IMR-90 (cell line): Measurements from ENCODE around the gene AURKA. TPM values are rescaled to one million over a fixed set of nuclear protein-coding genes. Genes with fewer than 3 reads are reported as not detected.

Source experiments
- ATAC-seq: fragments of 200-7000 bp; cut with Tn5 transposase; 2 replicates; pipeline ENCODE4 v1.9.1; 2020; ENCODE audit warnings: low read depth, mild to moderate bottlenecking, moderate library complexity
- BruUV-seq: library from RNA; stranded (reverse); fragments of 400-500 nt; replicated peaks from 2 replicates; lab custom pipeline; 2021; lab: Mats Ljungman, UMichigan
- CTCF ChIA-PET: fragments of 300-600 bp; formaldehyde crosslinking; extraction: SDS; loops from one replicate; lab custom pipeline; 2021; ENCODE audit warnings: antibody characterized with exemption; lab: Yijun Ruan, JAX
- POLR2A ChIA-PET: fragments of 300-600 bp; sonication (Branson Sonifier 250); formaldehyde crosslinking; loops from one replicate; lab custom pipeline; 2022; ENCODE audit warnings: antibody characterized with exemption; ENCODE audit not compliant: unreplicated experiment; lab: Charles Lee
- DNase-seq: peaks from one replicate; pipeline ENCODE4 v3.0.0; 2013
- H2AFZ ChIP-seq: replicated peaks from 2 replicates; pipeline ENCODE3; 2013; ENCODE audit warnings: low read length, mild to moderate bottlenecking; ENCODE audit not compliant: poor library complexity
- H2AK5ac ChIP-seq: 2 replicates; pipeline ENCODE4 v1.6.1; 2013; ENCODE audit warnings: low read depth, low read length, inconsistent platforms
- H2AK9ac ChIP-seq: replicated peaks from 2 replicates; pipeline ENCODE3; 2013; ENCODE audit warnings: mild to moderate bottlenecking, low read depth, low read length, moderate library complexity; ENCODE audit not compliant: poor library complexity
- H2BK120ac ChIP-seq: 2 replicates; pipeline ENCODE4 v1.6.1; 2013; ENCODE audit warnings: low read depth, low read length, inconsistent platforms
- H2BK15ac ChIP-seq: 3 replicates; pipeline ENCODE4 v1.6.1; 2013; ENCODE audit warnings: low read depth, low read length, inconsistent platforms
- H2BK20ac ChIP-seq: 2 replicates; pipeline ENCODE4 v1.6.1; 2013; ENCODE audit warnings: low read depth, mild to moderate bottlenecking, inconsistent platforms, low read length, moderate library complexity
- H2BK5ac ChIP-seq: 2 replicates; pipeline ENCODE4 v1.6.1; 2013; ENCODE audit warnings: mild to moderate bottlenecking, low read depth, low read length, inconsistent platforms; ENCODE audit not compliant: poor library complexity, severe bottlenecking
- H3K14ac ChIP-seq: replicated peaks from 2 replicates; pipeline ENCODE4 v1.6.1; 2013; ENCODE audit warnings: low read depth, low read length, inconsistent platforms
- H3K18ac ChIP-seq: 2 replicates; pipeline ENCODE4 v1.6.1; 2013; ENCODE audit warnings: low read depth, low read length, control low read depth
- H3K23ac ChIP-seq: 2 replicates; pipeline ENCODE4 v1.6.1; 2013; ENCODE audit warnings: low read depth, low read length, inconsistent platforms
- H3K27ac ChIP-seq: 2 replicates; pipeline ENCODE4 v1.5.1; 2013; ENCODE audit warnings: mild to moderate bottlenecking, control low read depth, low read length; ENCODE audit not compliant: insufficient read depth
- H3K27me3 ChIP-seq: 2 replicates; pipeline ENCODE4 v1.6.1; 2013; ENCODE audit warnings: low read length; ENCODE audit not compliant: control insufficient read depth, insufficient read depth
- H3K36me3 ChIP-seq: 2 replicates; pipeline ENCODE4 v1.6.1; 2013; ENCODE audit warnings: low read length, mixed read lengths; ENCODE audit not compliant: control insufficient read depth, insufficient read depth
- H3K4ac ChIP-seq: 2 replicates; pipeline ENCODE4 v1.6.1; 2013; ENCODE audit warnings: low read depth, low read length, inconsistent platforms
- H3K4me1 ChIP-seq: 2 replicates; pipeline ENCODE4 v1.6.1; 2013; ENCODE audit warnings: low read length, mixed read lengths; ENCODE audit not compliant: control insufficient read depth, insufficient read depth
- H3K4me2 ChIP-seq: 2 replicates; pipeline ENCODE4 v1.6.1; 2013; ENCODE audit warnings: low read depth, mild to moderate bottlenecking, control low read depth, low read length, moderate library complexity
- H3K4me3 ChIP-seq: 2 replicates; pipeline ENCODE4 v1.5.1; 2013; ENCODE audit warnings: low read depth, mild to moderate bottlenecking, control low read depth, low read length, moderate library complexity; ENCODE audit not compliant: insufficient read depth
- H3K56ac ChIP-seq: 2 replicates; pipeline ENCODE4 v1.6.1; 2013; ENCODE audit warnings: low read length, inconsistent platforms; ENCODE audit not compliant: insufficient read depth; ENCODE audit errors: extremely low read depth
- H3K79me1 ChIP-seq, 2 experiments: 2 replicates each; pipeline ENCODE4 v1.6.1; 2013; ENCODE audit warnings: low read length in 2 of 2, inconsistent platforms in 1 of 2, low read depth in 1 of 2
- H3K9ac ChIP-seq: 2 replicates; pipeline ENCODE4 v1.6.1; 2013; ENCODE audit warnings: low read depth, low read length, control low read depth
- H3K9me1 ChIP-seq: 2 replicates; pipeline ENCODE4 v1.6.1; 2013; ENCODE audit warnings: low read length, inconsistent platforms; ENCODE audit not compliant: insufficient read depth
- H3K9me3 ChIP-seq: 2 replicates; pipeline ENCODE4 v1.6.1; 2013; ENCODE audit warnings: low read length; ENCODE audit not compliant: control insufficient read depth, insufficient read depth
- H4K20me1 ChIP-seq: 2 replicates; pipeline ENCODE4 v1.6.1; 2013; ENCODE audit warnings: low read length, inconsistent platforms; ENCODE audit not compliant: insufficient read depth
- H4K5ac ChIP-seq: 2 replicates; pipeline ENCODE4 v1.6.1; 2013; ENCODE audit warnings: mild to moderate bottlenecking, low read depth, low read length, control low read depth
- H4K8ac ChIP-seq, 2 experiments: 2 replicates each; pipeline ENCODE4 v1.6.1; 2013; ENCODE audit warnings: low read depth in 2 of 2, low read length in 2 of 2, control low read depth in 1 of 2, inconsistent platforms in 1 of 2
- H4K91ac ChIP-seq: 2 replicates; pipeline ENCODE4 v1.6.1; 2013; ENCODE audit warnings: low read depth, low read length, inconsistent platforms; ENCODE audit not compliant: insufficient read depth
- CHD1 ChIP-seq: IDR thresholded peaks from 2 replicates; pipeline ENCODE4 v1.6.1; 2012; ENCODE audit warnings: low read depth, low read length, improper control_type of control experiment
- FOS ChIP-seq: fragments of 150-350 bp; IDR thresholded peaks from 2 replicates; pipeline ENCODE4 v1.6.1; 2016; ENCODE audit warnings: low read depth, low read length
- MAZ ChIP-seq: IDR thresholded peaks from 2 replicates; pipeline ENCODE4 v1.6.1; 2012; ENCODE audit warnings: low read depth, mild to moderate bottlenecking, low read length, improper control_type of control experiment, moderate library complexity, borderline replicate concordance
- MXI1 ChIP-seq: IDR thresholded peaks from 2 replicates; pipeline ENCODE4 v1.6.1; 2012; ENCODE audit warnings: low read depth, mild to moderate bottlenecking, low read length, moderate library complexity, borderline replicate concordance
- RAD21 ChIP-seq: IDR thresholded peaks from 2 replicates; pipeline ENCODE4 v1.6.1; 2012; ENCODE audit warnings: low read length, improper control_type of control experiment
- RCOR1 ChIP-seq: IDR thresholded peaks from 2 replicates; pipeline ENCODE4 v1.6.1; 2012; ENCODE audit warnings: mild to moderate bottlenecking, low read length, improper control_type of control experiment; ENCODE audit not compliant: insufficient replicate concordance
- SMC3 ChIP-seq: fragments of 150-350 bp; IDR thresholded peaks from 2 replicates; pipeline ENCODE4 v1.6.1; 2016; ENCODE audit warnings: low read depth, mild to moderate bottlenecking, antibody characterized with exemption, low read length, moderate library complexity
- WGBS, 2 experiments: methylation state at CpG; one replicate each; pipeline versions ENCODE4 v1.1.5 to v1.1.7; 2013; ENCODE audit warnings: missing lambda C conversion rate in 2 of 2; ENCODE audit not compliant: insufficient read length in 1 of 2; ENCODE audit errors: extremely low coverage in 2 of 2; 5-methylcytosine and 5-hydroxymethylcytosine counted together
- dilution Hi-C: fragments of 300-500 bp; cut with HindIII; formaldehyde crosslinking; loops from one replicate; pipeline ENCODE4 v1.14.3; 2018; ENCODE audit warnings: low sequenced_read_pairs; ENCODE audit not compliant: unreplicated experiment
- in situ Hi-C: fragments of 300-500 bp; cut with MboI; formaldehyde crosslinking; loops from 3 replicates; pipeline ENCODE4 v1.14.3; 2019; ENCODE audit warnings: low sequenced_read_pairs, inconsistent platforms, mixed read lengths
- intact Hi-C: fragments of 100-400 bp; cut with micrococcal nuclease; formaldehyde crosslinking; loops from 2 replicates; pipeline ENCODE4 v1.10.0; 2022
- polyA plus RNA-seq, 3 experiments: library from polyadenylated mRNA; depleted of rRNA; stranded (reverse); fragments of >200 nt; gene quantifications; 2 replicates each; pipeline ENCODE4 v1.2.3, GENCODE V29; 2012; ENCODE audit warnings: low replicate concordance in 1 of 3
- total RNA-seq: library from RNA; depleted of rRNA; stranded (reverse); fragments of >200 nt; gene quantifications from 2 replicates; pipeline ENCODE4 v1.2.3, GENCODE V29; 2012
- TF ChIP-seq, protein P1 (sequence below): fragments of 150-350 bp; IDR thresholded peaks from 2 replicates; pipeline ENCODE4 v1.6.1; 2016; ENCODE audit warnings: low read depth, mild to moderate bottlenecking, low read length, moderate library complexity, borderline replicate concordance

The AURKA gene
- total and polyA plus RNA-seq, 2 of the 4 experiments (the other 2 are of a cell fraction), result 68.0 to 83.3 TPM

DNA sequence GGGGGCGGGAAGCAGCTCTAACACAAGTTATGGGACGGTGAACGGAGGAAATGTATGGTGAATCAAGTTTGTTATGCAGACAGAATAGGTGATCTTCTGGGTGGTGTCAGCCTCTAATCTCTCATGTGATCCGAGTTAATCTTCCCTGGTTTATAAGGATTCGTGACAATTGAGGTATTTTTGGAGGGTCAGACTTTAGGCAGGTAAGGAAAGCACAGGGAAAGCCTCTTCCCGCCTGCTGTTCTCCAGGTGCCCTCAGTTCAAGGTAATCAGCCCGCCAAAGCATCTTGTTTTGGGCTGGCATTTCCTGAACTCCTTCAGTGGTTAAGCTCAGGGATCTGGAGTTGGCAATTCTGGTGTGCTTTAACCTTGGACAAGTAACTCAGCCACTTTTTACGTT, 1.6 kb upstream of the AURKA start:
- POLR2A ChIA-PET, result interaction anchor here (1.0 kb wide), 1 partner anchor 50 kb away, joined by 3 read pairs; no protein-coding TSS in a partner anchor
- Histone ChIP-seq H3K23ac (peak overlapping the region; percentile 78), H3K4me3 (peak overlapping the region; percentile 67), H3K79me1 (peaks cover 43 to 66% of the 10 kb centered on the region in 2 experiments), H3K18ac (no peak overlapping the region), H3K4me1 (peaks cover 2% of the 10 kb centered on the region; the same call in 1 of the 2 replicates), H2BK20ac (no peak overlapping the region), H3K14ac (peak overlapping the region; percentile 98), H2BK15ac (no peak overlapping the region), H4K8ac (0 out of 4 replicates have a peak overlapping the region, but pooled peaks of 1 of the 2 experiments have one; percentile 57), H2BK5ac (no peak overlapping the region), H2AFZ (no peak overlapping the region), H4K91ac (no peak overlapping the region), H3K9me1 (peaks cover 15% of the 10 kb centered on the region), H2BK120ac (no peak overlapping the region), H2AK5ac (peak overlapping the region; percentile 18; the same call in 1 of the 2 replicates), H3K36me3 (peaks cover 23% of the 10 kb centered on the region), H3K4ac (peak overlapping the region; percentile 94; the same call in 1 of the 2 replicates), H3K27me3 (no peaks in the 10 kb centered on the region), H4K20me1 (no peaks in the 10 kb centered on the region), H3K9ac (0 out of 2 replicates have a peak overlapping the region, but pooled peaks have one; percentile 92), H3K9me3 (no peaks in the 10 kb centered on the region), H3K27ac (peak overlapping the region; percentile 12; the same call in 1 of the 2 replicates), H2AK9ac (peak overlapping the region; percentile 69), H3K56ac (no peak overlapping the region), H4K5ac (0 out of 2 replicates have a peak overlapping the region, but pooled peaks have one; percentile 20), H3K4me2 (peak overlapping the region; percentile 60)
- CTCF ChIA-PET, result no interaction called here
- ATAC-seq (no peak), DNase-seq (no peak)
- TF ChIP-seq FOS (no peak), RAD21 (no peak), MXI1 (no peak), MAZ (no peak), RCOR1 (no peak), SMC3 (no peak), CHD1 (no peak)
- TF ChIP-seq, protein P1, sequence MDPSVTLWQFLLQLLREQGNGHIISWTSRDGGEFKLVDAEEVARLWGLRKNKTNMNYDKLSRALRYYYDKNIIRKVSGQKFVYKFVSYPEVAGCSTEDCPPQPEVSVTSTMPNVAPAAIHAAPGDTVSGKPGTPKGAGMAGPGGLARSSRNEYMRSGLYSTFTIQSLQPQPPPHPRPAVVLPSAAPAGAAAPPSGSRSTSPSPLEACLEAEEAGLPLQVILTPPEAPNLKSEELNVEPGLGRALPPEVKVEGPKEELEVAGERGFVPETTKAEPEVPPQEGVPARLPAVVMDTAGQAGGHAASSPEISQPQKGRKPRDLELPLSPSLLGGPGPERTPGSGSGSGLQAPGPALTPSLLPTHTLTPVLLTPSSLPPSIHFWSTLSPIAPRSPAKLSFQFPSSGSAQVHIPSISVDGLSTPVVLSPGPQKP, result no peak
- intact Hi-C loops (loop anchor here (2.0 kb wide), 1 partner anchor 75 kb away; the partner anchor contains the start of gene RTF2), in situ Hi-C loops (loop anchor here (25.0 kb wide), 1 partner anchor 969 kb away; the partner anchor contains the start of gene RAE1), dilution Hi-C loops (no loop called here)
- 84% methylated on average over 3 of the region's 8 CpGs; no CpG with 5 or more reads in 1 of the 2 experiments for WGBS, 2 experiments
- BruUV-seq, result no TSS peak
